H1 (cell line): Measurements from ENCODE around the gene GAMT. TPM values are rescaled to one million over a fixed set of nuclear protein-coding genes. Genes with fewer than 3 reads are reported as not detected.

ENCODE experiments used
- BACH1 ChIP-seq: IDR thresholded peaks from 2 replicates; pipeline ENCODE4 v1.6.1; 2012; ENCODE audit warnings: low read length, improper control_type of control experiment
- FOSL1 ChIP-seq: IDR thresholded peaks from 2 replicates; pipeline ENCODE4 v1.6.1; 2011; ENCODE audit warnings: mild to moderate bottlenecking, low read depth, low read length, moderate library complexity; ENCODE audit not compliant: insufficient read depth
- GABPA ChIP-seq: IDR thresholded peaks from 2 replicates; pipeline ENCODE4 v1.6.1; 2011; ENCODE audit warnings: mild to moderate bottlenecking, low read length, moderate library complexity, borderline replicate concordance; ENCODE audit not compliant: insufficient read depth
- HDAC2 ChIP-seq, 2 experiments: fragments of 300-600 bp in 1 of 2; sonication (generic) in 1 of 2; IDR thresholded peaks; 2 replicates each; pipeline ENCODE4 v1.6.1; 2011 to 2012; ENCODE audit warnings: low read depth in 2 of 2, low read length in 2 of 2, mild to moderate bottlenecking in 2 of 2, moderate library complexity in 2 of 2, borderline replicate concordance in 1 of 2, inconsistent platforms in 1 of 2
- HDAC6 ChIP-seq: IDR thresholded peaks from one replicate; pipeline ENCODE4 v1.7.1; 2012; ENCODE audit warnings: low read depth, mild to moderate bottlenecking, inconsistent platforms, low read length, moderate library complexity
- RAD21 ChIP-seq, 2 experiments: IDR thresholded peaks in 1 of 2; conservative IDR thresholded peaks in 1 of 2; 2 replicates each; pipeline ENCODE4 v1.6.1; 2011; ENCODE audit warnings: low read depth in 2 of 2, low read length in 2 of 2, improper control_type of control experiment in 1 of 2, inconsistent platforms in 1 of 2, mild to moderate bottlenecking in 1 of 2, moderate library complexity in 1 of 2
- RNF2 ChIP-seq: fragments of 200-900, 300-1000 bp; sonication (generic); IDR thresholded peaks from 2 replicates; pipeline ENCODE4 v1.7.1; 2016; ENCODE audit warnings: borderline replicate concordance, low read depth, mild to moderate bottlenecking, antibody characterized with exemption, low read length; ENCODE audit not compliant: poor library complexity, severe bottlenecking; ENCODE audit errors: missing control alignments
- TCF12 ChIP-seq: IDR thresholded peaks from 2 replicates; pipeline ENCODE4 v1.6.1; 2011; ENCODE audit warnings: low read depth, mild to moderate bottlenecking, low read length
- polyA plus RNA-seq, 7 experiments: library from polyadenylated mRNA; depleted of rRNA in 3 of 7; stranded (reverse) in 5 of 7; unstranded in 2 of 7; fragments of >200 nt in 5 of 7; fragments of 200-250 nt in 2 of 7; gene quantifications; 1 replicate in 5 of 7; 2 replicates in 1 of 7; 4 replicates in 1 of 7; pipeline versions ENCODE4 v1.2.1 to v1.2.3, GENCODE V29; 2011 to 2013; ENCODE audit warnings: missing spikeins in 2 of 7, mixed read lengths in 2 of 7
- total RNA-seq: library from RNA; stranded (reverse); fragmentation: NEBNext Ultra II Directional; extraction: Animal tissue kit (Norgen Biotek cat#: 25700); gene quantifications from 2 replicates; pipeline ENCODE4 v1.2.1, GENCODE V29; 2021
- TF ChIP-seq, protein P1 (sequence below): IDR thresholded peaks from 2 replicates; pipeline ENCODE4 v1.6.1; 2012; ENCODE audit warnings: inconsistent platforms

The GAMT gene
- total and polyA plus RNA-seq, 2 of the 8 experiments (the other 6 are each of a cell fraction or from before 2014, with no cell fraction given): 17.2 to 35.6 TPM

DNA sequence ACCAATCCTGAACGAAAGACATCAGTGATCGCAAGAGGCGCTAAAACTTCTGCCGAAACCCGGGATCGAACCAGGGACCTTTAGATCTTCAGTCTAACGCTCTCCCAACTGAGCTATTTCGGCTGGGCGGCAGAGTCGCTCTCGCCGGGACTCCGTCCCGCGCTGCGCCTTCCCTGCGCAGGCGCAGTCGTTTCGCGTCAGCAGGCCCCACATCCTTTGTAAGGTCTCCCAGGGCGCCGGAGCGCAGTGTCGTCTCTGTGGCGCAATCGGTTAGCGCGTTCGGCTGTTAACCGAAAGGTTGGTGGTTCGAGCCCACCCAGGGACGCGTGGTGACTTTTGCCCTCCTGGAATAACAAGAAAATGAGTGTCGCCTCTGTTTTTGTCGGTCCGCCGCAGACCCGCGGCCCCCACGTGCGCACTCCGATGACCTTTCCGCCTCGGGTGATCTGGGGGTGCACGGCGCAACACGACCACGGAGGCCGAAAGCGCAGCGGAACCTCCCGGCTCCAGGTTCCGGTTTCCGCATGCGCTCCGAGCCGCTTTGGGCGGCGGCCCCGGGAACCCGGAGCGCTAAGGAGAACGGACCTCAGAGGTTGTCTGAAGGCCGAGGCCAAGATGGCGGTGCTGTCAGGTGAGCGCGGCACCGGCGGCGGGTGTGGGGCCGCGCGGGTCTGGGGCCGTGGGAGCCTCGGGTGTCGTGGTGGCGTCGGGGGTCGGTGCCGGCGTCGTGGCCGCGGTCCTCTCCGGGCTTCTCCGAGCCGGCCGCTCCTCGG is 17.8 kb downstream of the GAMT start, which contains the start of gene NDUFS7 (continued):
- no peak for TF ChIP-seq FOSL1
- TF ChIP-seq BACH1: 0 out of 2 replicates have a peak, but pooled peaks have one; percentile 68
- TF ChIP-seq RAD21 (IDR thresholded peaks at IDR 0.05 in 1 of 2, conservative IDR thresholded peaks at IDR 0.05 in 1 of 2; ENCODE audit: low read depth in 2 of 2, low read length in 2 of 2): peak in 1 of 2 experiments; percentile 27; a peak in 1 of 4 replicates
- peak; percentile 84 for TF ChIP-seq TCF12
- TF ChIP-seq HDAC6: no peak
- peak; percentile 90; a peak in 2 of 4 replicates for TF ChIP-seq HDAC2 (IDR thresholded peaks at IDR 0.05; ENCODE audit: borderline replicate concordance in 1 of 2, low read depth in 2 of 2, low read length in 2 of 2)
- TF ChIP-seq, protein P1, sequence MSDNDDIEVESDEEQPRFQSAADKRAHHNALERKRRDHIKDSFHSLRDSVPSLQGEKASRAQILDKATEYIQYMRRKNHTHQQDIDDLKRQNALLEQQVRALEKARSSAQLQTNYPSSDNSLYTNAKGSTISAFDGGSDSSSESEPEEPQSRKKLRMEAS: peak; percentile 78
- no peak for TF ChIP-seq RNF2
- TF ChIP-seq GABPA: peak; percentile 96
